Right lobe of liver (tissue), 4 donors: Measurements from ENCODE around the gene PRKAR1B.

Source experiments
- POLR2A ChIP-seq: fragments of 450-650 bp; IDR thresholded peaks from one replicate; pipeline ENCODE4 v1.6.1; 2017; ENCODE audit warnings: antibody characterized with exemption, mild to moderate bottlenecking
- TF ChIP-seq, protein P1 (sequence below), 4 donors: fragments of 200-600 bp in 3 of 4; fragments of 450-650 bp in 1 of 4; IDR thresholded peaks; one replicate each; pipeline versions ENCODE4 v1.5.1 to v1.8.0; 2016 to 2022; ENCODE audit warnings: antibody characterized with exemption in 4 of 4, mild to moderate bottlenecking in 2 of 4
- donor health status: DM: no; HTN: no; CAD: no.
- donor health status: DM: no; HTN: no; CAD: no.
- donor health status: DM: no; HTN: yes; CAD: no.

GRCh38 chr7:651032-651728 is 75.9 kb downstream of the PRKAR1B start:
- TF ChIP-seq, protein P1, sequence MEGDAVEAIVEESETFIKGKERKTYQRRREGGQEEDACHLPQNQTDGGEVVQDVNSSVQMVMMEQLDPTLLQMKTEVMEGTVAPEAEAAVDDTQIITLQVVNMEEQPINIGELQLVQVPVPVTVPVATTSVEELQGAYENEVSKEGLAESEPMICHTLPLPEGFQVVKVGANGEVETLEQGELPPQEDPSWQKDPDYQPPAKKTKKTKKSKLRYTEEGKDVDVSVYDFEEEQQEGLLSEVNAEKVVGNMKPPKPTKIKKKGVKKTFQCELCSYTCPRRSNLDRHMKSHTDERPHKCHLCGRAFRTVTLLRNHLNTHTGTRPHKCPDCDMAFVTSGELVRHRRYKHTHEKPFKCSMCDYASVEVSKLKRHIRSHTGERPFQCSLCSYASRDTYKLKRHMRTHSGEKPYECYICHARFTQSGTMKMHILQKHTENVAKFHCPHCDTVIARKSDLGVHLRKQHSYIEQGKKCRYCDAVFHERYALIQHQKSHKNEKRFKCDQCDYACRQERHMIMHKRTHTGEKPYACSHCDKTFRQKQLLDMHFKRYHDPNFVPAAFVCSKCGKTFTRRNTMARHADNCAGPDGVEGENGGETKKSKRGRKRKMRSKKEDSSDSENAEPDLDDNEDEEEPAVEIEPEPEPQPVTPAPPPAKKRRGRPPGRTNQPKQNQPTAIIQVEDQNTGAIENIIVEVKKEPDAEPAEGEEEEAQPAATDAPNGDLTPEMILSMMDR (IDR thresholded peaks at IDR 0.05) = no peak
- TF ChIP-seq POLR2A = no peak
